ENCODE results near the gene ARHGAP19. TPM values are rescaled to one million over a fixed set of nuclear protein-coding genes. Genes with fewer than 3 reads are reported as not detected.

ARHGAP19 gene
- total RNA-seq, 2 experiments from 2014 or later: 53.2 to 54.2 TPM

Other genes with a start within 250 kb of the ARHGAP19 start
- gene SLIT1, start 106.7 kb downstream of the ARHGAP19 start, total RNA-seq: under 1 TPM; 0.63 to 0.71 TPM
- gene FRAT1, start 26.6 kb upstream of the ARHGAP19 start, total RNA-seq: 1 to 10 TPM; 2.1 TPM
- 1 to 10 TPM; 5.1 to 5.3 TPM for gene FRAT2, start 42.1 kb upstream of the ARHGAP19 start, total RNA-seq
- gene RRP12, start 108.7 kb upstream of the ARHGAP19 start, total RNA-seq: 10 to 100 TPM; 40.4 to 41.8 TPM
- 1,000 to 10,000 TPM; 1,430 to 1,457 TPM for gene PGAM1, start 133.6 kb upstream of the ARHGAP19 start, total RNA-seq
- 10 to 100 TPM; 69.0 to 75.1 TPM for gene EXOSC1, start 153.4 kb upstream of the ARHGAP19 start, total RNA-seq
- 10 to 100 TPM; 42.5 to 43.6 TPM for gene ZDHHC16, start 153.5 kb upstream of the ARHGAP19 start, total RNA-seq
- 10 to 100 TPM; 84.7 to 86.8 TPM for gene MMS19, start 205.8 kb upstream of the ARHGAP19 start, total RNA-seq
- gene UBTD1, start 206.3 kb upstream of the ARHGAP19 start, total RNA-seq: 1 to 10 TPM; 1.6 to 2.6 TPM

Data from activated CD4-positive, alpha-beta memory T cell treated with anti-CD3 and anti-CD28 coated beads for 36 hours (primary cell).